Neuron (in vitro differentiated cells): ENCODE data around the gene IFI27L1.

Experiments used
- H2AFZ ChIP-seq: one replicate; pipeline ENCODE4 v1.6.1; 2013; ENCODE audit warnings: low read depth, mild to moderate bottlenecking, inconsistent platforms, low read length, moderate library complexity
- H3K27me3 ChIP-seq: one replicate; pipeline ENCODE4 v1.6.1; 2013; ENCODE audit warnings: low read length; ENCODE audit not compliant: insufficient read depth
- H3K36me3 ChIP-seq: one replicate; pipeline ENCODE4 v1.6.1; 2013; ENCODE audit warnings: low read length; ENCODE audit not compliant: insufficient read depth
- H3K4me1 ChIP-seq: one replicate; pipeline ENCODE4 v1.6.1; 2013; ENCODE audit warnings: low read length; ENCODE audit not compliant: insufficient read depth
- H3K4me3 ChIP-seq: 2 replicates; pipeline ENCODE4 v1.5.1; 2013; ENCODE audit warnings: mild to moderate bottlenecking, low read length, moderate library complexity
- H3K9me3 ChIP-seq: one replicate; pipeline ENCODE4 v1.6.1; 2013; ENCODE audit warnings: low read length

The IFI27L1 gene

GRCh38 chr14:94043111-94043755, 37.9 kb upstream of the IFI27L1 start:
- no peak overlapping the region for H3K4me3 ChIP-seq
- no peaks in the 10 kb centered on the region for H3K9me3 ChIP-seq
- H3K36me3 ChIP-seq: peaks cover 37% of the 10 kb centered on the region
- H2AFZ ChIP-seq: no peak overlapping the region
- H3K27me3 ChIP-seq: no peaks in the 10 kb centered on the region
- H3K4me1 ChIP-seq: peaks cover 3% of the 10 kb centered on the region

GRCh38 chr14:94043756-94044475, 37.2 kb upstream of the IFI27L1 start:
- H3K36me3 ChIP-seq: peaks cover 43% of the 10 kb centered on the region
- no peaks in the 10 kb centered on the region for H3K27me3 ChIP-seq
- no peaks in the 10 kb centered on the region for H3K9me3 ChIP-seq
- H3K4me3 ChIP-seq: no peak overlapping the region
- no peak overlapping the region for H2AFZ ChIP-seq
- peaks cover 10% of the 10 kb centered on the region for H3K4me1 ChIP-seq

GRCh38 chr14:94044476-94045091, 36.5 kb upstream of the IFI27L1 start:
- H3K27me3 ChIP-seq: no peaks in the 10 kb centered on the region
- H2AFZ ChIP-seq: no peak overlapping the region
- peaks cover 15% of the 10 kb centered on the region for H3K4me1 ChIP-seq
- peaks cover 48% of the 10 kb centered on the region for H3K36me3 ChIP-seq
- H3K9me3 ChIP-seq: no peaks in the 10 kb centered on the region
- H3K4me3 ChIP-seq: no peak overlapping the region

- H3K36me3 ChIP-seq: peaks cover 53% of the 10 kb centered on the region
- H3K9me3 ChIP-seq: no peaks in the 10 kb centered on the region
- peaks cover 15% of the 10 kb centered on the region for H3K4me1 ChIP-seq
- no peaks in the 10 kb centered on the region for H3K27me3 ChIP-seq
- no peak overlapping the region for H3K4me3 ChIP-seq
- H2AFZ ChIP-seq: no peak overlapping the region
Measured at GRCh38 chr14:94045101-94045500, 36.0 kb upstream of the IFI27L1 start.

- Histone ChIP-seq H3K36me3 (peaks cover 59% of the 10 kb centered on the region), H3K4me1 (peaks cover 15% of the 10 kb centered on the region), H3K9me3 (no peaks in the 10 kb centered on the region), H2AFZ (no peak overlapping the region), H3K27me3 (no peaks in the 10 kb centered on the region), H3K4me3 (no peak overlapping the region)
Measured at GRCh38 chr14:94045563-94046345, 35.4 kb upstream of the IFI27L1 start.

- H3K4me1 ChIP-seq: peaks cover 15% of the 10 kb centered on the region
- H3K27me3 ChIP-seq: no peaks in the 10 kb centered on the region
- no peak overlapping the region for H3K4me3 ChIP-seq
- peaks cover 67% of the 10 kb centered on the region for H3K36me3 ChIP-seq
- H2AFZ ChIP-seq: no peak overlapping the region
- H3K9me3 ChIP-seq: no peaks in the 10 kb centered on the region
Measured at GRCh38 chr14:94046696-94047250, 34.3 kb upstream of the IFI27L1 start.

GRCh38 chr14:94047581-94047980, 33.5 kb upstream of the IFI27L1 start:
- Histone ChIP-seq H3K9me3 (no peaks in the 10 kb centered on the region), H2AFZ (no peak overlapping the region), H3K36me3 (peaks cover 75% of the 10 kb centered on the region)

GRCh38 chr14:94048691-94049624, 32.2 kb upstream of the IFI27L1 start:
- H3K27me3 ChIP-seq: no peaks in the 10 kb centered on the region
- no peak overlapping the region for H2AFZ ChIP-seq
- no peaks in the 10 kb centered on the region for H3K9me3 ChIP-seq
- peaks cover 79% of the 10 kb centered on the region for H3K36me3 ChIP-seq
- H3K4me3 ChIP-seq: no peak overlapping the region
- peaks cover 15% of the 10 kb centered on the region for H3K4me1 ChIP-seq

More at GRCh38 chr14:94047581-94047980, 33.5 kb upstream of the IFI27L1 start:
- Histone ChIP-seq H3K4me3 (no peak overlapping the region), H3K4me1 (peaks cover 15% of the 10 kb centered on the region), H3K27me3 (no peaks in the 10 kb centered on the region)

GRCh38 chr14:94049625-94050023, 31.5 kb upstream of the IFI27L1 start:
- Histone ChIP-seq H2AFZ (no peak overlapping the region), H3K4me1 (peaks cover 15% of the 10 kb centered on the region), H3K36me3 (peaks cover 81% of the 10 kb centered on the region), H3K27me3 (no peaks in the 10 kb centered on the region), H3K9me3 (no peaks in the 10 kb centered on the region), H3K4me3 (no peak overlapping the region)

GRCh38 chr14:94050231-94050880, 30.8 kb upstream of the IFI27L1 start:
- H3K27me3 ChIP-seq: no peaks in the 10 kb centered on the region
- peaks cover 82% of the 10 kb centered on the region for H3K36me3 ChIP-seq
- H3K4me1 ChIP-seq: peaks cover 15% of the 10 kb centered on the region
- no peak overlapping the region for H3K4me3 ChIP-seq
- no peak overlapping the region for H2AFZ ChIP-seq
- H3K9me3 ChIP-seq: no peaks in the 10 kb centered on the region

- Histone ChIP-seq H3K4me3 (no peak overlapping the region), H3K36me3 (peaks cover 85% of the 10 kb centered on the region), H3K9me3 (no peaks in the 10 kb centered on the region), H2AFZ (no peak overlapping the region), H3K4me1 (peaks cover 15% of the 10 kb centered on the region), H3K27me3 (no peaks in the 10 kb centered on the region)
Measured at GRCh38 chr14:94051115-94051514, 30.0 kb upstream of the IFI27L1 start.
